HL-60 (cell line): Measurements from ENCODE around the gene ATP5PO.

ENCODE experiments used
- CTCF ChIP-seq: IDR thresholded peaks from one replicate; pipeline ENCODE4 v1.5.1; 2011; ENCODE audit warnings: low read length, control low read depth, inconsistent platforms; ENCODE audit not compliant: insufficient read depth
- GABPA ChIP-seq: IDR thresholded peaks from 2 replicates; pipeline ENCODE4 v1.6.1; 2012; ENCODE audit warnings: low read depth
- POLR2AphosphoS5 ChIP-seq: IDR thresholded peaks from 2 replicates; pipeline ENCODE4 v1.6.1; 2012; ENCODE audit warnings: low read depth
- SPI1 ChIP-seq: IDR thresholded peaks from 2 replicates; pipeline ENCODE4 v1.6.1; 2012; ENCODE audit warnings: low read depth, mild to moderate bottlenecking, borderline replicate concordance

- no peak for TF ChIP-seq CTCF
- no peak for TF ChIP-seq SPI1
- TF ChIP-seq POLR2AphosphoS5: no peak
- TF ChIP-seq GABPA: no peak
Measured at GRCh38 chr21:33866826-33867225, 48.8 kb downstream of the ATP5PO start.
